Measurements from ENCODE around the gene FYN.

FYN gene

DNA sequence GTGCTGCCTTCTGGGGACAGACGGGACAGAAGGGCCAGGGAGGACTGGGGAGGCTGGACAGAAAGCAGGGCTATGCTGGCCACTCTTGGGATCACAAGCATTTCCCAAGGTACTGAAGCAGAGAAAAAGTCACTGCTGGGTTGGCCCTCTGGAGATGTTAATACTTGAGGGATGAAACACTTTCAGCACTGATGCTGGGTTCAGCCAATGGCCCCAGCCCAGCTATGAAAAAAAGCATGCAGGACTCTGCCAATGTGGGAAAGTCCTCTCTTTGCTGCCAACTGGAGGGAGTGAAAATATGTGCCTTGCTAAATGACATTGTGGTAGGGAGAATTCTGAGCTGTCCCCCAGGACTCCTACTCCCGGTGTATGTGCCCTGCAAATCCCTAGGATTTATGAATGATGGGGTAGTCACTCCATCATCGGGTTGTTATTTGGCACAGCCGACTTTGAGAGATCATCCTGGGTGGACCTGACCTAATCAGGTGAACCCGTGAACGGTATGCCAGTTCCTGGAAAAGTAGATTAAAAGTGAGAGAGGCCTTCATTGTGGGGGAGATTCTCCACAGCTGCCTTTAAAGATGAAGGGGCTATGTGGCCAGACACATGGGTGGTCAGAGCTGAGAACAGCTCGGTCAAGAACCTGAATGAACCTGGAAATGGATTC is 147.7 kb downstream of the FYN start:
- no peak for DNase-seq (ENCODE audit: low read depth)

DNA sequence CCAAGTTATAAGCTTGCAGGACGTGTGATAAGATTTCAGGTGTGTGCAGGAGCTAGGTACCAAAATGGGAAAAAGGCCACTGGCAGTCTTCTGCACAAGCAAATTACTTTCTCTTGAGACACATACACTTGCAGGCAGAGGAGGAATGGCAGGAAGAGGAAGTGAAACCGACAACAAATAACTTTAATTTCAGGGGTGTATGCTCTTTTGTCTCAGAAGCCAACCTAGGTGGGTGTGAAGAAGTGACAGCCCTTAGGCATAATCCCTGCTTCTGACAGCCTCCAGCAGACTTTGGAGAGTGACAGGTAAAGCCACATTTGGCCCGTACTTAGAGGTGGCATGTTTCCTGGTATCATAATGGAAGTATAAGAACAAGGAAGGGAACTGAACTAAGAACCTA is 148.7 kb downstream of the FYN start:
- no peak for DNase-seq (ENCODE audit: low read depth)

DNA sequence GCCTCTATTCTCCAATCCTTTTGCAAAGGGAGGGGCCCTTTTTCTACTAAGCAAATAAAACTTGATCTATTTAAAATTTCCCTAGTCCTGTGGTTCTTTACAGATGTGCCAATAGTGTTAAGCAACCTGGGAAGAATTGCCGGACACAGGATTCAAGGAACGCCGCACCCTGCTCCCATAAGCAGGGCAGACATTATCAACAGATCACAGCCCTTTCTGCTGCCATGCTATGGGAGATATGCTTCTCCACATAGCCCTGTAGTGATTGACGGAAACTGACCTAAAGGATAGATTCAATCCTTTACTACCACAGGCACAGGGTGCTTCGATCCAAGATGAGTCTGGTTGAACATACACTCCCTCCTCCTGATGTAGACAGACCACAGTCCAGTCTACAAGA is 149.2 kb downstream of the FYN start:
- no peak for DNase-seq (ENCODE audit: low read depth)

- no peak for DNase-seq (ENCODE audit: low read depth)
Measured at GRCh38 chr6:111723412-111723970, 149.8 kb downstream of the FYN start.

- DNase-seq (ENCODE audit: low read depth) = no peak
Measured at GRCh38 chr6:111722179-111722731, 151.0 kb downstream of the FYN start.

GRCh38 chr6:111721753-111722154 is 151.5 kb downstream of the FYN start:
- no peak for DNase-seq (ENCODE audit: low read depth)

GRCh38 chr6:111720931-111721496 is 152.2 kb downstream of the FYN start:
- DNase-seq (ENCODE audit: low read depth) = no peak

- DNase-seq (ENCODE audit: low read depth) = no peak
Measured at GRCh38 chr6:111718990-111719389, 154.3 kb downstream of the FYN start.

DNA sequence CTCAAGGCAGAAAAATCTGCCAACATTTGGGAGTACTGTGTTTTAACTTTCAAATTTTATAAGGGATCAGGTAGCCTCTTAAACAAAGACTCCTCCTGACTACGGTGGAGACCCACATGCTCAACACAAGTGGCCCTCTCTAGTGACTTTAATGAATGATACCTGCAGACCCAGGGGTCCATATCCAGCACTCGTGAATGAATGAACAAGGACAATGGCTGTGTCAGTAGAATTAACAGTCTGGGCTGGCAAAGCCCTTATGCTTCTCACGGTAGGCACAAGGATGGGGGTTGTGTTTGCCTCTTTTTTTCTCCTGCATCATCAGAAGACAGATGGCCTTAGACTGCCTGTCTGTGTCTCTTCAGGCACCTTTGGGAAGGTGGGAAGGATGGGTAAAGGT is 154.9 kb downstream of the FYN start:
- DNase-seq (ENCODE audit: low read depth) = no peak

DNA sequence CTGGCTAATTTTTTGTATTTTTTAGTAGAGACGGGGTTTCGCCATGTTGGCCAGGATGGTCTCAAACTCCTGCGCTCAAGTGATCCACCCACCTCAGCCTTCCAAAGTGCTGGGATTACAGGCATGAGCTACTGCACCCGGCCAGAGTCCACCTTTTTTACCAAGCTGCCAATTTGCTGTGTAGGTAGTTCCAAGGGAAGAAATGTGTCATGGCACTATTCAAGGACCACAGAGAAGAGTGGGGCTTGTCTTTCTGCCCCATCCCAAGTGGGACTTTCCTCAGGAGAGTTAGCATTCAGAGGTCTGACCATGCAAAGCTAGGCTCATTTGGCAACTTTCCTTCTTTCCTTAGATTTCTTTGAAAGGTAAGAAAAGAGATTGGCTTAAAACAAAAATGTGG is 155.6 kb downstream of the FYN start:
- DNase-seq (ENCODE audit: low read depth) = no peak

- DNase-seq (ENCODE audit: low read depth) = no peak
Measured at GRCh38 chr6:111716325-111716724, 156.9 kb downstream of the FYN start.

DNA sequence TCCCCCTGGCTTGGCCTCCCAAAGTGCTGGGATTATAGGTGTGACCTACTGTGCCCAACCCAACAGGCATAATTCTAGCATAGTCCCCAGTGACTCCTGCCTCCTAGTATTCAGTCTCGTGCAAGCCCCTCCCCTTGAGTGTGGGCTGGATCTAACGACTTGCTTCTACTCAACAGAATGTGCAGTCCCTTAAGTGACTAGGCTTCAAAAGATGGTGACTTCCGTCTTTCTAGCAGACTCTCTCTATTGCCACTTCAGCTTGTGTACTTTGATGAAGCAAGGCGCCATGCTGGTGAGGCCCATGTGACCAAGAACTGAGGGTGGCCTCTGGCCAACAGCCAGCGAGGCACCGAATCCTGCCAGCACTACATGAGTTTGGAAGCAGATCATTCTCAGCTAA is 157.9 kb downstream of the FYN start:
- DNase-seq (ENCODE audit: low read depth) = no peak

- no peak for DNase-seq (ENCODE audit: low read depth)
Measured at GRCh38 chr6:111714416-111715270, 158.6 kb downstream of the FYN start.

DNA sequence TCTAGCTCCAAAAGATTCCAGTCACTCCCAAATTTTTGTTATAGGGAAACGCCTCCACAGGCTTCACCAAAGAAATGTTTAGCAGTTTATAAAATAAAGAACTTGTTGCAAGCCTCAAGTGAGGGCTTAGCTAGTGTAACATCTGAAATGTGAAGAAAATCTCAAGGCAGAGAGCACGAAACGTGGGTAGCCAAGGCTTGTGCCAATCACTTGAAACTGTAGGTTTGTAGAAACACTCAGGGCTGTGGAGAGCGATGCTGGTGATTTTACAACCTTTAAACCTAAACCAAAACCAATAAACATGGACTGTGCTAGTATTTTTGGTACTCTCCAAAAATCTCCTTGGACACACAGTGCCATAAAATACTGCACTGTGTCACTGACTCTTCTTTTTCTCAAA is 159.4 kb downstream of the FYN start:
- no peak for DNase-seq (ENCODE audit: low read depth)

GRCh38 chr6:111713236-111713635 is 160.0 kb downstream of the FYN start:
- DNase-seq (ENCODE audit: low read depth) = no peak

GRCh38 chr6:111711984-111712752 is 161.1 kb downstream of the FYN start:
- no peak for DNase-seq (ENCODE audit: low read depth)

DNA sequence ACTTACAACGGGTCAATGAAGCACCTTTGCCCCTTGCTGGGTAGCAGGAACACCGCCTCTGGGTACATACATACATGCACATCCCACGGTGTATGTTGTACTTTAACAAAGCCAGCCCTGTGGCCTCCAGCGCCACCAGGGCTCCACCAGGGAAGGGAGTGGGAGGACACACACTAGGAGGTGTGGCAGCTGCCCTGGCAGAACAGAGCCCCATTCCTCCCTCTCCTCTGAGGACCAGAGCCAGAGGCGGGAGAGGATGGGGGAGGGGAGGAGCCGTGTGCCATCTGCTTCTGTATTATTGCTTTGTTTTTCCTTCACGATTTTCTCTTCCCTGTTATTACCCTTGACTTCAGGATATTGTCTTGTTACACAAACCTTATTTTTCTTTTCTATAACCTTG is 161.8 kb downstream of the FYN start:
- no peak for DNase-seq (ENCODE audit: low read depth)

- DNase-seq (ENCODE audit: low read depth) = no peak
Measured at GRCh38 chr6:111710911-111711310, 162.3 kb downstream of the FYN start.

DNA sequence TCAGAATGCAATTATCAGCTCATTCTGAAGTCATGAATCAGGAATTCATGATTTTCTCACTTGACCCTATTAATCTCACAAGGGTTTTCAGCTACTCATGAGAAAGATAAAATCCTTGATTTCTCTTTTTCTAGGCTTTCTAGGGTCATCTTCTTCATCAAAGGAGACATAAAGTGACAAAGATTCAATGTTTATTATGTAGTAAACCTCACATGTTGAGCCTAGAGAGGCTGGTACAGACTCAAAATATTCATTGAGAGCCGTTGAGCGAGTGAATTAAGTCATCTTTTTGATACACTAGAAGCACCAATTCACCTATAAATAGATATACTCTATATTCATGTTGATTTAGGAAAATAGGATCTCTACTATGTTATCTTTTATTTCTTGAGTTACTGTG is 162.8 kb downstream of the FYN start:
- no peak for DNase-seq (ENCODE audit: low read depth)

DNA sequence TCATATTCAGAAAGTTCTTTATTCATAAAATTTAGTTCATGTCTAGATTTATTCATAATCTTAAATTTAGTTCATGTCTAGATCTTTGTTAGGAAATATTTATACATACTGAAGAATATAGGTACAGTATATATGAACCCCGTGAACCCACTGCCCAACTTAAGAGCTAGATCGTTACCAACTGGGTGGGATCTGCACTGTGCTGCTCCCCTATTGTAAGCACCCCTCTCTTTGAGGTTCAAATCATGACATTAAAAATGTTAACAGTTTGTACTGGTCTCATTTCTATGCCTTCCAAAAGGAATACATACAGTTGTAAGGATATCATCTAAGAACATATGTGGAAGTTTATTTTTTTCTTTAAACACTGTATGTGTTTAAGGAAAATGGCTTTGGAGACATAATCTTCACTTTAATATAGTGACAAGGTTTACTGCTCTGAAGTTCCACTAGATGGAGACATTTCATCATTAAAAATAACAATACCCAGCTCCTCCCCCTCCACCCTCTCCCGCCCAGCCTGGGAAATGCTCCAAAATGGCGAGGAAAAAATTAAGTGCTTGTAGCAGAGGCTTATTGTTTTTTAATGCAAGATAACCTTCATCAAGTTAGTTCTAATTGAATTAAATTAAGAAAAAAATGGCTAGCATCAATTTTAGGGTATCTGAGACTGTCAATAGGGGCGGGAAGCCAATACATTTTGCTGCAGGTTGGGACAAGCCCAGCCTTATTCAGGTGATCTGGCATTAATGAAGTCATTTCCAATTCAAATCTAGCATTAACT is 163.4 kb downstream of the FYN start:
- DNase-seq (ENCODE audit: low read depth) = peak; percentile 20

GRCh38 chr6:111709201-111709600 is 164.1 kb downstream of the FYN start:
- no peak for DNase-seq (ENCODE audit: low read depth)

All from activated T-helper 1 cell treated with Interleukin-2 at 50 U/mL for 16 hours (primary cell).